Lower lobe of right lung (tissue), 2 donors: ENCODE data around the gene TFDP1. TPM values are rescaled to one million over a fixed set of nuclear protein-coding genes. Genes with fewer than 3 reads are reported as not detected.
"Not testable (repeated sequence)": the region's sequence is repeated elsewhere in the genome, so short reads cannot be mapped to it uniquely, and the experiment has no call there.

Experiments used
- ATAC-seq, 2 donors: fragments of 200-7000 bp; cut with Tn5 transposase; one replicate each; pipeline ENCODE4 v1.9.1; 2020 to 2022; ENCODE audit warnings: mild to moderate bottlenecking in 2 of 2, moderate library complexity in 2 of 2
- DNase-seq: peaks from one replicate; pipeline ENCODE4 v3.0.0-alpha.2; 2020
- H3K27ac ChIP-seq: fragments of 200-600 bp; one replicate; pipeline ENCODE4 v1.8.0; 2022
- H3K27me3 ChIP-seq: fragments of 200-600 bp; one replicate; pipeline ENCODE4 v1.8.0; 2022; ENCODE audit warnings: low read depth
- H3K36me3 ChIP-seq: fragments of 200-600 bp; one replicate; pipeline ENCODE4 v1.8.0; 2022; ENCODE audit warnings: mild to moderate bottlenecking
- H3K4me1 ChIP-seq: fragments of 200-600 bp; one replicate; pipeline ENCODE4 v1.8.0; 2022
- H3K4me3 ChIP-seq: fragments of 200-600 bp; one replicate; pipeline ENCODE4 v1.8.0; 2022; ENCODE audit warnings: mild to moderate bottlenecking
- H3K9me3 ChIP-seq: fragments of 200-600 bp; one replicate; pipeline ENCODE4 v1.8.0; 2022
- intact Hi-C: fragments of 100-400 bp; cut with DNase I; formaldehyde crosslinking; loops from one replicate; pipeline ENCODE4 v1.11.0; 2022
- total RNA-seq: library from RNA; stranded (reverse); fragmentation: NEBNext Ultra II Directional; extraction: Animal tissue kit (Norgen Biotek cat#: 25700); gene quantifications from one replicate; pipeline ENCODE4 v1.2.1, GENCODE V29; 2021
- TF ChIP-seq, protein P1 (sequence below): fragments of 200-600 bp; IDR thresholded peaks from one replicate; pipeline ENCODE4 v1.8.0; 2022; ENCODE audit warnings: antibody characterized with exemption, mild to moderate bottlenecking
- donor health status: DM: no; HTN: yes; CAD: no; lungs with severe emphysema.

The TFDP1 gene
- total RNA-seq, 1 donor from 2014 or later: 47.0 TPM

GRCh38 chr13:113591750-113592149, 7.2 kb downstream of the TFDP1 start:
- ATAC-seq (no peak), DNase-seq (peak; percentile 28)
- no peaks in the 10 kb centered on the region for H3K27me3 ChIP-seq
- no peak overlapping the region for H3K27ac ChIP-seq
- H3K9me3 ChIP-seq: no peaks in the 10 kb centered on the region
- H3K36me3 ChIP-seq: peaks cover 10% of the 10 kb centered on the region
- no peak overlapping the region for H3K4me3 ChIP-seq
- TF ChIP-seq, protein P1, sequence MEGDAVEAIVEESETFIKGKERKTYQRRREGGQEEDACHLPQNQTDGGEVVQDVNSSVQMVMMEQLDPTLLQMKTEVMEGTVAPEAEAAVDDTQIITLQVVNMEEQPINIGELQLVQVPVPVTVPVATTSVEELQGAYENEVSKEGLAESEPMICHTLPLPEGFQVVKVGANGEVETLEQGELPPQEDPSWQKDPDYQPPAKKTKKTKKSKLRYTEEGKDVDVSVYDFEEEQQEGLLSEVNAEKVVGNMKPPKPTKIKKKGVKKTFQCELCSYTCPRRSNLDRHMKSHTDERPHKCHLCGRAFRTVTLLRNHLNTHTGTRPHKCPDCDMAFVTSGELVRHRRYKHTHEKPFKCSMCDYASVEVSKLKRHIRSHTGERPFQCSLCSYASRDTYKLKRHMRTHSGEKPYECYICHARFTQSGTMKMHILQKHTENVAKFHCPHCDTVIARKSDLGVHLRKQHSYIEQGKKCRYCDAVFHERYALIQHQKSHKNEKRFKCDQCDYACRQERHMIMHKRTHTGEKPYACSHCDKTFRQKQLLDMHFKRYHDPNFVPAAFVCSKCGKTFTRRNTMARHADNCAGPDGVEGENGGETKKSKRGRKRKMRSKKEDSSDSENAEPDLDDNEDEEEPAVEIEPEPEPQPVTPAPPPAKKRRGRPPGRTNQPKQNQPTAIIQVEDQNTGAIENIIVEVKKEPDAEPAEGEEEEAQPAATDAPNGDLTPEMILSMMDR: no peak
- H3K4me1 ChIP-seq: peaks cover 5% of the 10 kb centered on the region
- intact Hi-C loops: no loop called here

DNA sequence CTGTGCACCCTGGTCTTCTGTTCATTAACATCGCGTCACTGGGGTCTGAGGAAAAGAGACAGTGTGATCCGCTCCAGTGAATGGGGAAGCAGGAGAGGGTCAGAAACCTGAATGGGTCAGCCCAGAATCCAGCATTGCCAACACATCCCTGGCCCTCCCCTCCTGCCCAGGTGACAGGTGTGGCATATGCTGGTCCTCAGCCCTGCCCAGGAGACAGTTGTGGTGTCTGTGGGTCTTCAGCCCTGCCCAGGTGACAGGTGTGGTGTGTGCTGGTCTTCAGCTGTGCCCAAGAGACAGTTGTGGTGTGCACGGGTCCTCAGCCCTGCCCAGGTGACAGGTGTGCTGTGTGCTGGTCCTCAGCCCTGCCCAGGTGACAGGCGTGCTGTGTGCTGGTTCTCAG, 8.0 kb downstream of the TFDP1 start:
- no peaks in the 10 kb centered on the region for H3K9me3 ChIP-seq
- ATAC-seq (no peak), DNase-seq (no peak)
- H3K36me3 ChIP-seq: peaks cover 16% of the 10 kb centered on the region
- no peaks in the 10 kb centered on the region for H3K27me3 ChIP-seq
- H3K4me1 ChIP-seq: peaks cover 4% of the 10 kb centered on the region
- intact Hi-C loops: no loop called here
- no peak overlapping the region for H3K27ac ChIP-seq
- TF ChIP-seq, protein P1: no peak
- H3K4me3 ChIP-seq: no peak overlapping the region

DNA sequence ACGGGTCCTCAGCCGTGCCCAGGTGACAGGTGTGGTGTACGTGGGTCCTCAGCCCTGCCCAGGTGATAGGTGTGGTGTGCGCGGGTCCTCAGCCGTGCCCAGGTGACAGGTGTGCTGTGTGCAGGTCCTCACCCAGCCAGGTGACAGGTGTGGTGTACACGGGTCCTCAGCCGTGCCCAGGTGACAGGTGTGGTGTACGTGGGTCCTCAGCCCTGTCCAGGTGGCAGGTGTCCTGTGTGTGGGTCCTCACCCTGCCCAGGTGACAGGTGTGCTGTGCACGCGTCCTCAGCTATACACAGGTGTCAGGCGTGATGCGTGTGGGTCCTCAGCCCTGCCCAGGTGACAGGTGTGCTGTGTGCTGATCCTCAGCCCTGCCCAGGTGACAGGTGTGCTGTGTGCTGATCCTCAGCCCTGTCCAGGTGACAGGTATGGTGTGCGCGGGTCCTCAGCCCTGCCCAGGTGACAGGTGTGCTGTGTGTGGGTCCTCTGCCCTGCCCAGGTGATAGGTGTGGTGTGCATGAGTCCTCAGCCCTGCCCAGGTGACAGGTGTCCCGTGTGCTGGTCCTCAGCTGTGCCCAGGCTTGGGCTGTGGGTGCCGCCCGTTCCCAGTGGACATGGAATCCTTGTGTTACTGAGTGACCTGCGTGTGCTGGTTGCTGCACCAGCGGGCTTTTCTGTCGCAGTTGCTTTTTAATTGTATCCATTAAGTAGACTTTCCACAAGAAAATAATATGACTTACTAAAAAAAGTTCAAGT, 9.7 kb downstream of the TFDP1 start:
- H3K27ac ChIP-seq, H3K4me3 ChIP-seq, intact Hi-C loops, H3K4me1 ChIP-seq, H3K9me3 ChIP-seq, ATAC-seq, H3K27me3 ChIP-seq: not testable (repeated sequence)
- DNase-seq: peak; percentile 25
- H3K36me3 ChIP-seq: peaks cover 20% of the 10 kb centered on the region

DNA sequence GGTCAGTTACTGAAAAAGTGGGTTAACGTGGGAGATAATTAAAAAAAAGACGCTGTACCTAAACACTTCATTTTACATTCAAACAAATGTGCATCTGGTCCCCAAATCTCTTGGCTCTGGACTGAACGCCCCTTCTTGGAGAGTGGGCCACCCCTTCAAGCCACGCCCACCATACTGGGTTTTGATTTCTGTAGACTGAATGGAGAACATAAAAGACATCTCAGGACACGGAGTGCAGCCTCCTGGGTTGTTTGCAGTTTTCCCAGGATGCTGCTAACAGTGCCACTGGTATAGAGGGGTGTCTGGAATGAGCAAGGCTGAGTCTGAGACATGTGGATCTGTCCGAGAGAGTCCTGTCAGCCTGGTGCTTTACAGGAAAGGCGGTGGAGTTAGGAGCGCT, 10.6 kb downstream of the TFDP1 start:
- H3K4me1 ChIP-seq: no peaks in the 10 kb centered on the region
- no peak overlapping the region for H3K27ac ChIP-seq
- TF ChIP-seq, protein P1: no peak
- H3K9me3 ChIP-seq: no peaks in the 10 kb centered on the region
- intact Hi-C loops: no loop called here
- no peak for ATAC-seq
- no peaks in the 10 kb centered on the region for H3K27me3 ChIP-seq
- no peak overlapping the region for H3K4me3 ChIP-seq
- DNase-seq: peak; percentile 3
- H3K36me3 ChIP-seq: peaks cover 17% of the 10 kb centered on the region

- no peak overlapping the region for H3K4me3 ChIP-seq
- no peaks in the 10 kb centered on the region for H3K9me3 ChIP-seq
- no peak overlapping the region for H3K27ac ChIP-seq
- ATAC-seq: peak in 1 of 2 donors; percentile 16
- peaks cover 16% of the 10 kb centered on the region for H3K36me3 ChIP-seq
- peak; percentile 36 for DNase-seq
- TF ChIP-seq, protein P1: no peak
- H3K27me3 ChIP-seq: no peaks in the 10 kb centered on the region
- H3K4me1 ChIP-seq: no peaks in the 10 kb centered on the region
- intact Hi-C loops: no loop called here
Measured at GRCh38 chr13:113596321-113597200, 12.0 kb downstream of the TFDP1 start.
